Testis (tissue), 2 donors: ENCODE data around the gene IL1RAPL2.

Experiments
- POLR2A ChIP-seq: fragments of 450-650 bp; IDR thresholded peaks from one replicate; pipeline ENCODE4 v1.6.1; 2017; ENCODE audit warnings: antibody characterized with exemption, mild to moderate bottlenecking, moderate library complexity
- TF ChIP-seq, protein P1 (sequence below), 3 experiments: fragments of 450-650 bp in 2 of 3; fragments of 200-600 bp in 1 of 3; sonication (generic) in 1 of 3; IDR thresholded peaks; one replicate each; pipeline ENCODE4 v1.5.1; 2016 to 2019; ENCODE audit warnings: antibody characterized with exemption in 3 of 3, mild to moderate bottlenecking in 2 of 3, moderate library complexity in 1 of 3

DNA sequence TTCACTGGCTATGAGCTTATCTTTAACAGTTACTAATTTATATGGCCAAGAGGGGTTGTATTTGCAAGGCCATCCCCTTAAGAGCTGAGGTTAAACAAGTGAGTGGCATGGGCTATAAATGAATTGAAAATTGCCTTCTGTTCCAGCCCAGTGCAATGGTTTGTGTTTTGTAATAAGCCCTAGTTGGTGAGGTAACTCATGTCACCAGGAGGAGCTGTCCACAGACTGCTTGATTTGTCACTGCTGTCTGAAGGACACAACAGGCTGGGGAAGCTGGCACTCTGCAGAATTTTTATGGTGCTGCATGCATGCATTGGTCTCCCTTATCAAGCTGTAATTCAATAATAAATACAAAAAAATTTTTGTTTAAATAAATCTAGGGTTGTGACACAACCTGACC lies 223.8 kb downstream of the IL1RAPL2 start:
- TF ChIP-seq, protein P1, sequence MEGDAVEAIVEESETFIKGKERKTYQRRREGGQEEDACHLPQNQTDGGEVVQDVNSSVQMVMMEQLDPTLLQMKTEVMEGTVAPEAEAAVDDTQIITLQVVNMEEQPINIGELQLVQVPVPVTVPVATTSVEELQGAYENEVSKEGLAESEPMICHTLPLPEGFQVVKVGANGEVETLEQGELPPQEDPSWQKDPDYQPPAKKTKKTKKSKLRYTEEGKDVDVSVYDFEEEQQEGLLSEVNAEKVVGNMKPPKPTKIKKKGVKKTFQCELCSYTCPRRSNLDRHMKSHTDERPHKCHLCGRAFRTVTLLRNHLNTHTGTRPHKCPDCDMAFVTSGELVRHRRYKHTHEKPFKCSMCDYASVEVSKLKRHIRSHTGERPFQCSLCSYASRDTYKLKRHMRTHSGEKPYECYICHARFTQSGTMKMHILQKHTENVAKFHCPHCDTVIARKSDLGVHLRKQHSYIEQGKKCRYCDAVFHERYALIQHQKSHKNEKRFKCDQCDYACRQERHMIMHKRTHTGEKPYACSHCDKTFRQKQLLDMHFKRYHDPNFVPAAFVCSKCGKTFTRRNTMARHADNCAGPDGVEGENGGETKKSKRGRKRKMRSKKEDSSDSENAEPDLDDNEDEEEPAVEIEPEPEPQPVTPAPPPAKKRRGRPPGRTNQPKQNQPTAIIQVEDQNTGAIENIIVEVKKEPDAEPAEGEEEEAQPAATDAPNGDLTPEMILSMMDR (IDR thresholded peaks at IDR 0.05) = no peak
- no peak for TF ChIP-seq POLR2A
